CD4-positive, alpha-beta T cell treated with Interleukin-4 for 1 hour (primary cell): ENCODE measurements around the gene PCSK9.
"Not testable (repeated sequence)": the region's sequence is repeated elsewhere in the genome, so short reads cannot be mapped to it uniquely, and the experiment has no call there.

Experiments
- DNase-seq, 2 donors: peaks; one replicate each; pipeline ENCODE4 v3.0.0-alpha.2; 2020 to 2022

PCSK9 gene

GRCh38 chr1:55010194-55010886 lies 29.0 kb upstream of the PCSK9 start:
- no peak for DNase-seq

DNA sequence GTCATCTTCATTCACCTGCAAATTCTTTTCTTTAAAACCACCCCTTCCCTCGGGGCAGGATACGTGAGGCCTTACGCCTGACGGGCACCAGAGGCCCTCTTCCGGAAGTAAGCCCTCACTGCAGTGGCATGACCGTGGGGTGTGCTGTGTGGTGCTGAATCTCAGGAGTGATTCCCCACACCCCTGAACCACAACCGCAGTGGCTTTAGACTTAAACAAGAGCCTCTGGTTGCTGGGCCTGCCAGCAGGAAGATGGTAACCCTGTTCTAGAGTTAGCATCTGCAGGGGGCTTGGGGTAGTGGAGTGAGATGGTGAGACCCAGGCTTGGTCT lies 28.5 kb upstream of the PCSK9 start:
- DNase-seq, result no peak

DNA sequence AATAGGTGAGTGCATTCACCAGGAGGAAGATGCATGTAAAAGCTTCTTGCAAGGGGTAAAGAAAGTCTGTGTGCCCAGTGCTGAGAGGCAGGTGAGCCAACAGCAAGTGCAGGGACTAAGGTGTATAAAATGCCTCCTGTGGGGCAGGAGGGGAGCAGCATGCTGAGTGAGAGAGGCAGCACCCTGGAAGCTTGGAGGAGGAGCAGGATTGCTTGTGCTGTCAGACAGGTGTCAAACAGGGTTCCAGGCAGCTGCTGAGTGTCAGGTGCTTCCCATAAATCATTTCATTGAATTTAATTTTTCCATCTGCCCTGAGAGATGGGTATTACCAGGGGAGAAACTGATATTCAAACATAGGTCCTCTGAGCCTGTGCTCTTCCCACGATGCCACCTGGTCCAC lies 26.7 kb upstream of the PCSK9 start:
- no peak for DNase-seq

DNA sequence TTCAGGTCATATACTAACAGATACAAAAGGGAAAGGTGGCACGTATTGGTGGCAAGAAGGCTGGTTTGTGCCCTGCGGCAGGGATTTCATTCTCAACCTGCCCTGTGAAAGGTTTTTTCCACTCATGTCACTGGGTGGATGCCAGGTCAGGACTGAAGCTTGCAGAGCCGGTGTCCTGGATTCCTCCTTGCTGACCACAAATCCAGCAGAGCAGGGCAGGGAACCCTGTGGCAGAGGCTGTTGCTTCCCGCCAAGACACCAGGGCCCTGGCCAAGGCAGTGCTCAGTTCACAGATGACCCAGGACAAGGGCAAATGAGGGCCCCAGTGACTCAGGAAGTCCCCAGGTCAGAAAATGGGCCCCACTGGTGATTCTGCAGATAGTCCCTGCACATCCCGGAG lies 24.2 kb upstream of the PCSK9 start:
- DNase-seq, result no peak

GRCh38 chr1:55015731-55016620 lies 23.4 kb upstream of the PCSK9 start:
- DNase-seq, result no peak

DNA sequence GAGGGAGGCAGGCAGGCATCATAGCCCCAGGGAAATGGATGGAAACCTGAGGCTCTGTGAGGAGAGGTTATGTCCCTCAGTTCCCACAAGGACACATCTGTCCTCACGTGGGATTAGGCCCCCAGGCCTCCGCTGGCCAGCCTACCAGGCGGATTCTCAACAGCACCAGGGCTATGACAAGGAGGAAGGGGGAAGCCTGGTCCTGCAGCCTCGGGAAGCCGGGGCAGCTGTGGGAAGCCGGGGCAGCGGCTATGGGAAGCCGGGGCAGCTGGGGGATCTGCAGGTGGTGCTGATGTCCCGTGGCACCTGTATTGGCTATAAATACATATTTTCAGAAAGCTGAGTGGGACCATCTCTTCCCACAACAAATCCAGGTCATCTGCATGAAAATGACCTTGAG lies 21.0 kb upstream of the PCSK9 start:
- DNase-seq, result no peak

DNA sequence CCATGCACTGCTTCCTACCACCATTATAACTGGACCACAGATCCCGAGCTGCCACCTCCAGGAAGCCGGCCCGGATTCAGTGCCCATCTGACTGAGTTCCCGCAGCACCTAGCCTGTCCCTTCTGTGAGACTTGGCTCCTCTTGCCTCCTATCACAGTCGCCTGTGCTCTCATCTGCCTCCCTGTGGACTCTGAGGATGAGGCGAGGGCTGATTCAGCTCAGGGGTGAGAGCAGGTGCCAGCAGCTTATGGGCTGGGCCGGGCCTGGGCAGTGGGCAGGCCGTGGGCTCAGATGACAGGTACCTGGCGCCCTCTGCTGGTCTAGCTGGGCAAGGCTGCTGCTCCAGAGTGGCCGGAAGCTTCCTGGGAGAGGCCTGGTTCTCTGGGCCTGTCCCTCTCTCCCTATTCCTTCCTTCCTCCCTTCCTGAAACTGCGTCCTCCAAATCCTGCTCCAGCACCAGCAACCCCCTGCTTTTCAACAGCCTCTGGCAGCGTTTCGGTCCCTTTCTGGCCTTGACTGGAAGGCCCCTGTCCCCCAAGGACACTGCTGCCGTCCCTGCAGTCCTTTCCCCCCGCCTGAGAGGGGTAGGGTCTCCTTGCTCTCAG lies 17.3 kb upstream of the PCSK9 start:
- peak; percentile 51 to 56 for DNase-seq

DNA sequence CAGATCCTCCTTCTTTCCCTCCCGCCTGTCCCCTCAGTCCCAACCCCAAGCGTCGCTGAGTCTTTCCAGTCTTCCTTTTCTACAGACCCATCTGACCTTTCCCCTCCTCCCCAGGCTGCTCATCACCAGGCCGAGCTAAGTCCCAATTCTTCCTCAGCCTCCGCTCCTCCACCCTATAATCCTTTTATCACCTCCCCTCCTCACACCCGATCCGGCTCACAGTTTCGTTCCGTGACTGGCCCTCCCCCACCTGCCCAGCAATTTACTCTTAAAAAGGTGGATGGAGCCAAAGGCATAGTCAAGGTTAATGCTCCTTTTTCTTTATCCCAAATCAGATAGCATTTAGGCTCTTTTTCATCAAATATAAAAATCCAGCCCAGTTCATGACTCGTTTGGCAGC lies 15.2 kb upstream of the PCSK9 start:
- not testable (repeated sequence) for DNase-seq

DNA sequence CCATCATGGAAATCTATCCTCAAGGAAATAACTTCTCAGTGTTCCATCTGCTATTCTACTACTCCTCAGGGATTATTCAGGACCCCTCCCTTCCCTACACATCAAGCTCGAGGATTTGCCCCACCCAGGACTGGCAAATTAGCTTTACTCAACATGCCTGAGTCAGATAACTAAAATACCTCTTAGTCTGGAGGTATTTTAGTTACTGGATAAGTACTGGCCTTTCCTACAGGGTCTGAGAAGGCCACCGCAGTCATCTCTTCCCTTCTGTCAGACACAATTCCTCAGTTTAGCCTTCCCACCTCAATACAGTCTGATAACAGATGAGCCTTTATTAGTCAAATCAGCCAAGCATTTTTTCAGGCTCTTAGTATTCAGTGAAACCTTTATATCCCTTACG lies 12.7 kb upstream of the PCSK9 start:
- not testable (repeated sequence) for DNase-seq

- not testable (repeated sequence) for DNase-seq
Measured at GRCh38 chr1:55031098-55031497, 8.2 kb upstream of the PCSK9 start.

DNA sequence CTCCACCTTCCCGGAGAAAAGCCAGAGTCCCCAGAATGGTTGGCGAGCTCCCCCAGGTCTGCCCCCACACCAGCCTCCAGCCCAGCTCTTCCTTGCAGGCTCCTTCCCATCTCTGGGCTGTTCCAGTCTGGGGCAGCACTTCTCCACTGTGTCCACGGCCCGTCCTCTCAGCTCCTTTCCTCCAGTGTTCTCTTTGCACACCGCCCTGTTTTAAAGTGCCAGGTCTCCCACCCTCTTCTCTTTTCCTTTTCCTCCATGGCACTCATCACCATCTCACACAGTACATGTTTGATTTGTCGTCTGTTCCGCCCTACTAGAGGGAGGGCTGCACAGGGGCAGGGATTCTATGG lies 6.1 kb upstream of the PCSK9 start:
- no peak for DNase-seq

- DNase-seq, result no peak
Measured at GRCh38 chr1:55034476-55035133, 4.7 kb upstream of the PCSK9 start.

DNA sequence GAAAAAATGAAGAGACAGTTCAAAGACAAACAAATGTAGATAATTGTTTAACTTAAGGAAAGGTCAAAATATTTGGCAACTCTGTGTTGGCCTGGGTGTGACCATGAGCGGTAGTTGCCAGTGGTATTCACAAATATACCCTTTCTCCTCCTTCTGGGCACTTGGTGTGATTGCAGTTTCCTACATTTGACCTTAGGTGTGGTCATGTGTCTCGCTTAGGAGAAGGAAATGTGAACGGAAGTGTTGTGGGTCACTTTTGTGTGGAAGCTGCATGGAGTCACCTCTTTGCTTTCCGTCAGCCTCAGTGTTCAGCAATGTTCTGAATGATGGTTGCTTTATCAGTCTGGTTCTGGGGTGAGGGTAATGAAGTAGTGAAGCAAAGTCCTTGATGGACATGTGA lies 3.4 kb upstream of the PCSK9 start:
- no peak for DNase-seq

DNA sequence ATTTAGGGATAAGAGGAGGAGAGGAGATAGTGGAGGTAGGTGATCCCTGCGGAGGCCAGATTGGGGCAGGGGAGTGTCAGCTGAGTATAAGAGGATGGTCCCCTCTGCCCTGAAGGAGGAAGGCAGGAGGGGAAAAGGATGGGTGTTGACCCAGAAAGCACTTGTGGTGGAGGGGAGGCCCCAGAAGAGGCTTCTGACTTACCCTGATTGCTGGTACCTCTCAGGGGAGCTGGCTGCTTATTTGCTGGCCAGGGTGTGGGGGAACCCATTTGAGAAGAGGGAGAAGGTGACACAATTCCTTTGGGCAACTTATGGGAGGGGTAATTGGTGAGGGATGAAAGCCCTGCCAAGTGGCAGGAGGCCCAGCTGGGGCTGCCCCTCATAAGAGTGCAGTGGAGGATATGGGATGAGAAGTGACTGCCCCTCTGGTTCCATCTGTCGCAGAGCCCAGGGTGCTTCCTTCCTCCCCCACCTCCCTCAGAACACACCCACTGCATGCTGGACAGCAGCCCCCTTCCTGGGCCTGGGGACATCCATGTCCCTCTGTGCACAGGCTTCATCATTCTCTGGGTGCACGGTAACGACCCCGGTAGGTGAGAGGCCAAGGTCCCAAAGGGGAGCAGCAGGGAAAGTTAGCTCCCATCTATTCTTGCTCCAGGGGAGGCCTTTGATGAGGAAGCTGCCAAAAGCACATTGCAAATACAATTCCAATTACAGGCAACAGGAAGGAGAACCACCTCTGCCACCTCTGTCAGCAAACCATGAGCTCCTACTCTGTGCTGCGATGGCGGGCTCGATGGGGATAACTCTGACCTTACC lies 1.4 kb upstream of the PCSK9 start:
- no peak for DNase-seq

GRCh38 chr1:55038552-55038838 lies 853 bp upstream of the PCSK9 start:
- DNase-seq, result no peak

- DNase-seq, result no peak
Measured at GRCh38 chr1:55038974-55039341, 390 bp upstream of the PCSK9 start.

DNA sequence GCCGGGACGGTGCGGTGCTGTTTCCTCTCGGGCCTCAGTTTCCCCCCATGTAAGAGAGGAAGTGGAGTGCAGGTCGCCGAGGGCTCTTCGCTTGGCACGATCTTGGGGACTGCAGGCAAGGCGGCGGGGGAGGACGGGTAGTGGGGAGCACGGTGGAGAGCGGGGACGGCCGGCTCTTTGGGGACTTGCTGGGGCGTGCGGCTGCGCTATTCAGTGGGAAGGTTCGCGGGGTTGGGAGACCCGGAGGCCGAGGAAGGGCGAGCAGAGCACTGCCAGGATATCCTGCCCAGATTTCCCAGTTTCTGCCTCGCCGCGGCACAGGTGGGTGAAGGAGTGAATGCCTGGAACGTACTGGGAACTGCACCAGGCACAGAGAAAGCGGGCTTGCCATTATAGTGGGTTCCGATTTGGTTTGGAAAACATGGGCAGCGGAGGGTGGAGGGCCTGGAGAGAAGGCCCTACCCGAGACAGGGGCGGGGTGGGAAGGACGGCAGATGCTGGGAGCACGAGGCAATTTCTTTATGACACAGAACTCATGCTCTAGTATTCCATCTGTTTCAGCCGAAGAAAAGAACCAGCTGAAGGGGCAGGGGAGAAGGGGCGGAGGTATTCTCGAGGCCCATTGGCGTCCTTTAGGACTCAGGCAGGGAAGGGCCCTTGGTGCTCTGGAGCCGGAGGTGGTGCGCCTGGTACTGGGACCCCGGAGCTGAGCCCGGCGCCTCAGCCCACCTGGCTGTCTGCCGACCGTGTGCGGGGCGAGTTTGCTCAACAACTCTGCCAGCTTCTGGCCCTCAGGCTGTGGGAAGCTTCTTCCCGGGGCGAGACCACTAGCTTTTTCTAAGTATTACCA lies 960 bp downstream of the PCSK9 start:
- no peak for DNase-seq

DNA sequence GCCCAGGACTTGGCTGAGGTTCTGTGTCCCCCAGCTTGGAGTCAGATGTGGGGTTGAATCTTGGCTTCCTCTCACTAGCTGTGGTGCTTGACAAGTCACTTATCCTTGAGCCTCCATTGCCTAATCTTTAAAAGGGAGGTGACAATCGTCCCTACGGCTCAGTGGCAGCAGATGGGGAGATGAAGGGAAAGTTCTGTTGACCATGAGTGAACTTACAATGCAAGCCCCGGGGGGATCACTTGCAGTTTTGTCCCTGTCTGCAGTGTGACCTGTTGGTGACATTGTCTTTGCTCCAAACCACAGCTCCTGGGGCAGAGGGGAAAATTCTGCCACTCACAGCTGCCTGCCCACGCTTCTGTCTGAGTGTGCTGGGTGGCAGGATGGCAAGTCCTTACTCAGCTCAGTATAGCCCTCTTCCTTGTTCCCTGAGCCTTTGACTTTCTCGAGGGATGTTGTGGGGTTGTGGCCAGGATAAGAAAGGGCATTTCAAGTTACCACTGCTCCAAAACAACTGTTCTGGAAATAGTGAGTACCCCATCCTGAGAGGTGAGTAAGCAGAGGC lies 1.7 kb downstream of the PCSK9 start:
- no peak for DNase-seq

DNA sequence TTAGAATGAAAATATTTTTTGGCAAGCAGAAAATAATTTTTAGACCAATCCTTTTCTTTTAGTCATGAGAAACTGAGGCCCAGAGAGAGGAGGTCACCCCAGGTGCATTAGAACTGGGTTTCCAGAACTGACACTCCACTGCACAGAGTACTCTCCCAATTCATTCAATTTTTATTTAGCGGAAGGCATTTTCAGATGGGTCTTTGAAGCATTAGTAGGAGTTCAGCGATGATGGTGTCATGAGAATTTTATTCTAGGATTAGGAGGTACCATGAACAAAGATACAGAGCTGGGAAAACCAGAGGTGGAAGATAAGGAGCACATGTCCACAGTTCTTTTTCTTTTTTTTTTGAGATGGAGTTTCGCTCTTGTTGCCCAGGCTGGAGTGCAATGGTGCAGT lies 2.3 kb downstream of the PCSK9 start:
- no peak for DNase-seq

DNA sequence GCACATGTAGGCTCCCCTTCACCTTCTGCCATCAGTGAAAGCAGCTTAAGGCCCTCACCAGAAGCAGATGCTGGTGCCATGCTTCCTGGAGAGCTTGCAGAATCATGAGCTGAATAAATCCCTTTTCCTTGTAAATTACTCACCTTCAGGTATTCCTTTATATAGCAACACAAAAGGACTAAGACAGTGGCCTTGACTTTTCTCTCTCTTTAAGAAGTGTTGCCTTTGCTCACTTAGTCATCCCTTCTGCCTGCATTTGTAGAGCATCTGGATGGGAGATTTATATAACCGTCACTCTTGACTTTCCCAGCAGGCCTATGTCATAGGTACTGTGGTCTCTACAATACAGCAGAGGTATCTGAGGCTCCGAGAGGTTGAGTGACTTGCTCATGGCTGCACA lies 3.7 kb downstream of the PCSK9 start:
- DNase-seq, result no peak

GRCh38 chr1:55043726-55044125 lies 4.4 kb downstream of the PCSK9 start:
- DNase-seq, result no peak
